Chondrocyte (in vitro differentiated cells): ENCODE measurements around the gene PDRG1. TPM values are rescaled to one million over a fixed set of nuclear protein-coding genes. Genes with fewer than 3 reads are reported as not detected.

Source experiments
- DNase-seq: peaks from one replicate; pipeline ENCODE4 v3.0.0; 2021; ENCODE audit warnings: mixed read lengths, low spot score
- H3K27ac Mint-ChIP-seq: one replicate; pipeline ENCODE4 v1.8.0; 2021; ENCODE audit warnings: mild to moderate bottlenecking, moderate library complexity, mixed read lengths; ENCODE audit not compliant: unreplicated experiment
- H3K27me3 Mint-ChIP-seq: 2 replicates; pipeline ENCODE4 v1.8.0; 2021; ENCODE audit warnings: low read depth, mixed read lengths
- H3K36me3 Mint-ChIP-seq: 2 replicates; pipeline ENCODE4 v1.8.0; 2021; ENCODE audit warnings: low read depth, mixed read lengths
- H3K4me1 Mint-ChIP-seq: 2 replicates; pipeline ENCODE4 v1.8.0; 2021; ENCODE audit warnings: low read depth, mild to moderate bottlenecking, mixed read lengths
- H3K4me3 Mint-ChIP-seq: one replicate; pipeline ENCODE4 v1.8.0; 2021; ENCODE audit warnings: mild to moderate bottlenecking, moderate library complexity, mixed read lengths; ENCODE audit not compliant: unreplicated experiment
- H3K9me3 Mint-ChIP-seq: 2 replicates; pipeline ENCODE4 v1.8.0; 2021; ENCODE audit warnings: low read depth, mixed read lengths
- CTCF ChIP-seq: fragments of 200-600 bp; sonication (generic); IDR thresholded peaks from 2 replicates; pipeline ENCODE4 v1.5.0; 2021; ENCODE audit warnings: antibody characterized with exemption, mild to moderate bottlenecking, moderate library complexity
- total RNA-seq: library from RNA; stranded (reverse); gene quantifications from 3 replicates; pipeline ENCODE4 v1.2.1, GENCODE V29; 2021

PDRG1 gene
- total RNA-seq, 1 donor from 2014 or later, result 19.0 TPM

- no peak for DNase-seq
- TF ChIP-seq CTCF, result no peak
- no peak overlapping the region for H3K27ac Mint-ChIP-seq
- H3K4me3 Mint-ChIP-seq, result no peak overlapping the region
- H3K27me3 Mint-ChIP-seq, result peaks cover 41% of the 10 kb centered on the region
- no peaks in the 10 kb centered on the region for H3K36me3 Mint-ChIP-seq
- H3K9me3 Mint-ChIP-seq, result no peaks in the 10 kb centered on the region
- H3K4me1 Mint-ChIP-seq, result no peaks in the 10 kb centered on the region
Measured at GRCh38 chr20:31990641-31991338, 38.9 kb upstream of the PDRG1 start.

GRCh38 chr20:31989030-31989645, 37.3 kb upstream of the PDRG1 start:
- H3K27ac Mint-ChIP-seq, result no peak overlapping the region
- H3K27me3 Mint-ChIP-seq, result peaks cover 26% of the 10 kb centered on the region
- no peaks in the 10 kb centered on the region for H3K9me3 Mint-ChIP-seq
- no peak for TF ChIP-seq CTCF
- H3K4me1 Mint-ChIP-seq, result no peaks in the 10 kb centered on the region
- no peak for DNase-seq
- no peak overlapping the region for H3K4me3 Mint-ChIP-seq
- H3K36me3 Mint-ChIP-seq, result no peaks in the 10 kb centered on the region

- H3K4me1 Mint-ChIP-seq, result no peaks in the 10 kb centered on the region
- H3K4me3 Mint-ChIP-seq, result no peak overlapping the region
- no peak for TF ChIP-seq CTCF
- DNase-seq, result no peak
- peaks cover 20% of the 10 kb centered on the region for H3K27me3 Mint-ChIP-seq
- H3K27ac Mint-ChIP-seq, result no peak overlapping the region
- H3K9me3 Mint-ChIP-seq, result no peaks in the 10 kb centered on the region
- no peaks in the 10 kb centered on the region for H3K36me3 Mint-ChIP-seq
Measured at GRCh38 chr20:31988430-31989015, 36.7 kb upstream of the PDRG1 start.

GRCh38 chr20:31987744-31988143, 35.9 kb upstream of the PDRG1 start:
- no peaks in the 10 kb centered on the region for H3K4me1 Mint-ChIP-seq
- DNase-seq, result no peak
- peaks cover 20% of the 10 kb centered on the region for H3K27me3 Mint-ChIP-seq
- no peak for TF ChIP-seq CTCF
- H3K36me3 Mint-ChIP-seq, result no peaks in the 10 kb centered on the region
- no peak overlapping the region for H3K4me3 Mint-ChIP-seq
- H3K9me3 Mint-ChIP-seq, result no peaks in the 10 kb centered on the region
- no peak overlapping the region for H3K27ac Mint-ChIP-seq

DNA sequence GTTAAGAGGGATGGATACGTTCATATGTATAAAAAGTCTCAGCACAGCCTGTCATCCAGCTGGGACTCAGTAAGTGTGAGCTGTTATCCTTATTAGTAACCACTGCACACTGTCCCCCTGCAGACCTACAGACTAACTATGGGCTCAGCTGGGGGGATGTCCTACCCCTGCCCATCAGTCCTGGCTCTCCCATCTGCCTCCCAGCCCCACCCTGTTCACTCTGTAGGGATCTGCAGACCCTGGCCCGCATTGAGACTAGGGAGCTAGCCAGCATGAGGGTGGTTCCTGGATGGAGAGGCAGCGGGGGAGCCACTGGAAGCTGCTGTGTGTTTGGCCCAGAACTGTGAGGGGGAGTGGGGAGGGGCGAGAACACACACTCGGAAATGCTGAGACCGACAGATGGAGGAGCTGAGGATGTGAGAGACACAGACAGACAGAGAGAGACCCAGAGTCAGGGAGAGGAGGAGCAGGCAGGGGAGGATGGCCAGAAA, 33.2 kb upstream of the PDRG1 start:
- Mint-ChIP-seq H3K27ac (no peak overlapping the region), H3K4me3 (no peak overlapping the region), H3K27me3 (peaks cover 22% of the 10 kb centered on the region), H3K4me1 (no peaks in the 10 kb centered on the region), H3K9me3 (no peaks in the 10 kb centered on the region), H3K36me3 (no peaks in the 10 kb centered on the region)
- TF ChIP-seq CTCF, result no peak
- no peak for DNase-seq
